ENCODE results near the gene DMD. TPM values are rescaled to one million over a fixed set of nuclear protein-coding genes. Genes with fewer than 3 reads are reported as not detected.

Gene DMD
- total and polyA plus RNA-seq, 2 of the 8 experiments (the other 6 are each of a cell fraction or from before 2014, with no cell fraction given) = 4.8 to 7.4 TPM

DNA sequence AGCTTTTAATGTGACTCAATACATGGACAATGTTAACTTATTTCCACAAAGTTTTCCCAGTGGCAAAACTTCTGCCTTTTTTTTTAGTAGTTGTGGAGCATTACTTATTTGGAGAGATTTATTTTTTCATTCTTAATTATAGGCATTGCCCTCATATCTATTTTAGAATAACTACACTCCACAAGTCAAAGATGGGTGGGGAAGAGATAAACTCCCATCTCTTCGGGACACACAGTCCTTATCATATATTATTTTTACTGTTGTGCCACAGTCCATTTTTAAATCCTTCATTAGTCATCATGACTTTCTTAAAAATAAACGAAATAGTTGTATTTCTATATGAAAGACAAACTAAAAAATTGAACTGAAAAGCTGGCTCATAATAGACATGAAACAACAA lies 1.2 kb downstream of the DMD start:
- H3K23ac ChIP-seq (ENCODE audit: insufficient read length) = no peak overlapping the region
- no peak overlapping the region for H3K9ac ChIP-seq (replicated peaks in 1 of 4; ENCODE audit: extremely low read depth in 1 of 4, low read depth in 3 of 4, low read length in 3 of 4)
- CTCF ChIA-PET (ENCODE audit: partially characterized antibody) = no interaction called here
- no peak overlapping the region for H3K4ac ChIP-seq (replicated peaks; ENCODE audit: insufficient read length, low read depth, low read length)
- no peaks in the 10 kb centered on the region for H4K20me1 ChIP-seq (replicated peaks in 1 of 2; ENCODE audit: control insufficient read depth in 1 of 2, insufficient read depth in 2 of 2, low read length in 2 of 2)
- H2BK120ac ChIP-seq (replicated peaks; ENCODE audit: low read depth, low read length) = no peak overlapping the region
- no peak for FAIRE-seq
- no peaks in the 10 kb centered on the region for H3K4me1 ChIP-seq (replicated peaks in 1 of 4; ENCODE audit: control insufficient read depth in 3 of 4, insufficient read depth in 4 of 4, low read length in 3 of 4)
- H3K4me2 ChIP-seq (ENCODE audit: insufficient read depth in 1 of 2, low read depth in 2 of 2, low read length in 2 of 2) = no peak overlapping the region
- H2BK15ac ChIP-seq (ENCODE audit: low read length) = no peak overlapping the region
- no peak overlapping the region for H2BK12ac ChIP-seq (ENCODE audit: low read depth, low read length)
- H2AK5ac ChIP-seq (ENCODE audit: low read depth, low read length) = no peak overlapping the region
- H4K8ac ChIP-seq (ENCODE audit: extremely low read depth, insufficient read depth, low read length) = no peak overlapping the region
- DNase-seq (ENCODE audit: low read depth in 1 of 2, low spot score in 2 of 2) = no peak
- no peaks in the 10 kb centered on the region for H3K79me1 ChIP-seq (ENCODE audit: low read depth, low read length)
- no peak overlapping the region for H3K56ac ChIP-seq (replicated peaks; ENCODE audit: insufficient read length, low read depth, low read length)
- H2AFZ ChIP-seq (ENCODE audit: low read length) = no peak overlapping the region
- no peak overlapping the region for H4K5ac ChIP-seq (ENCODE audit: insufficient read length, low read depth, low read length)
- H2BK20ac ChIP-seq (ENCODE audit: low read length) = no peak overlapping the region
- WGBS, 2 experiments (ENCODE audit: extremely low coverage in 1 of 2, insufficient coverage in 1 of 2, insufficient read length in 1 of 2, insufficient replicate concordance in 2 of 2, low coverage in 1 of 2, low lambda C conversion rate in 2 of 2, missing lambda C conversion rate in 1 of 2) = 67% methylated on average over 2 of the region's 2 CpGs; no CpG with 5 or more reads in 1 of the 2 experiments
- POLR2A ChIA-PET (ENCODE audit: partially characterized antibody) = no interaction called here
- H3K9me3 ChIP-seq (ENCODE audit: insufficient read depth in 2 of 2, low read depth in 1 of 2, low read length in 1 of 2) = no peaks in the 10 kb centered on the region
- no peak overlapping the region for H3K4me3 ChIP-seq (ENCODE audit: extremely low read depth in 1 of 4, insufficient read depth in 2 of 4, low read depth in 3 of 4, low read length in 4 of 4)
- no peak overlapping the region for H3K18ac ChIP-seq (ENCODE audit: extremely low read depth, low read length)
- H3K14ac ChIP-seq (ENCODE audit: insufficient read length) = no peak overlapping the region
- H2BK5ac ChIP-seq (ENCODE audit: low read depth, low read length) = no peak overlapping the region
- H3K36me3 ChIP-seq (ENCODE audit: control insufficient read depth in 2 of 4, insufficient read depth in 4 of 4, low read length in 3 of 4) = no peaks in the 10 kb centered on the region
- H3K27ac ChIP-seq (ENCODE audit: low read depth, low read length) = no peak overlapping the region
- H3K79me2 ChIP-seq (ENCODE audit: control insufficient read depth in 1 of 2, insufficient read depth in 2 of 2, low read length in 2 of 2) = no peaks in the 10 kb centered on the region
- no peak for TF ChIP-seq EZH2 (IDR thresholded peaks at IDR 0.05; ENCODE audit: low read depth, low read length, severe bottlenecking)
- no peak for TF ChIP-seq RBBP5 (IDR thresholded peaks at IDR 0.05; ENCODE audit: borderline replicate concordance, low read depth, low read length)
- TF ChIP-seq, protein P1, sequence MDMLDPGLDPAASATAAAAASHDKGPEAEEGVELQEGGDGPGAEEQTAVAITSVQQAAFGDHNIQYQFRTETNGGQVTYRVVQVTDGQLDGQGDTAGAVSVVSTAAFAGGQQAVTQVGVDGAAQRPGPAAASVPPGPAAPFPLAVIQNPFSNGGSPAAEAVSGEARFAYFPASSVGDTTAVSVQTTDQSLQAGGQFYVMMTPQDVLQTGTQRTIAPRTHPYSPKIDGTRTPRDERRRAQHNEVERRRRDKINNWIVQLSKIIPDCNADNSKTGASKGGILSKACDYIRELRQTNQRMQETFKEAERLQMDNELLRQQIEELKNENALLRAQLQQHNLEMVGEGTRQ (IDR thresholded peaks at IDR 0.05; ENCODE audit: low read length) = no peak
- TF ChIP-seq, protein P2, sequence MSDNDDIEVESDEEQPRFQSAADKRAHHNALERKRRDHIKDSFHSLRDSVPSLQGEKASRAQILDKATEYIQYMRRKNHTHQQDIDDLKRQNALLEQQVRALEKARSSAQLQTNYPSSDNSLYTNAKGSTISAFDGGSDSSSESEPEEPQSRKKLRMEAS (IDR thresholded peaks at IDR 0.05) = no peak
- TF ChIP-seq POLR2A (IDR thresholded peaks at IDR 0.05; ENCODE audit: control extremely low read depth in 1 of 2, low read depth in 2 of 2, low read length in 2 of 2) = no peak
- TF ChIP-seq, protein P3, sequence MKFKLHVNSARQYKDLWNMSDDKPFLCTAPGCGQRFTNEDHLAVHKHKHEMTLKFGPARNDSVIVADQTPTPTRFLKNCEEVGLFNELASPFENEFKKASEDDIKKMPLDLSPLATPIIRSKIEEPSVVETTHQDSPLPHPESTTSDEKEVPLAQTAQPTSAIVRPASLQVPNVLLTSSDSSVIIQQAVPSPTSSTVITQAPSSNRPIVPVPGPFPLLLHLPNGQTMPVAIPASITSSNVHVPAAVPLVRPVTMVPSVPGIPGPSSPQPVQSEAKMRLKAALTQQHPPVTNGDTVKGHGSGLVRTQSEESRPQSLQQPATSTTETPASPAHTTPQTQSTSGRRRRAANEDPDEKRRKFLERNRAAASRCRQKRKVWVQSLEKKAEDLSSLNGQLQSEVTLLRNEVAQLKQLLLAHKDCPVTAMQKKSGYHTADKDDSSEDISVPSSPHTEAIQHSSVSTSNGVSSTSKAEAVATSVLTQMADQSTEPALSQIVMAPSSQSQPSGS (IDR thresholded peaks at IDR 0.05; ENCODE audit: low read length) = no peak
- TF ChIP-seq, protein P4, sequence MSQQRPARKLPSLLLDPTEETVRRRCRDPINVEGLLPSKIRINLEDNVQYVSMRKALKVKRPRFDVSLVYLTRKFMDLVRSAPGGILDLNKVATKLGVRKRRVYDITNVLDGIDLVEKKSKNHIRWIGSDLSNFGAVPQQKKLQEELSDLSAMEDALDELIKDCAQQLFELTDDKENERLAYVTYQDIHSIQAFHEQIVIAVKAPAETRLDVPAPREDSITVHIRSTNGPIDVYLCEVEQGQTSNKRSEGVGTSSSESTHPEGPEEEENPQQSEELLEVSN (IDR thresholded peaks at IDR 0.05) = no peak
- no peak overlapping the region for H4K91ac ChIP-seq (replicated peaks; ENCODE audit: insufficient read length, low read length)
- H3K27me3 ChIP-seq (replicated peaks in 1 of 4; ENCODE audit: control insufficient read depth in 3 of 4, extremely low read depth in 1 of 4, insufficient read depth in 3 of 4, low read length in 3 of 4) = no peaks in the 10 kb centered on the region
- H3K23me2 ChIP-seq (ENCODE audit: low read depth, low read length) = no peaks in the 10 kb centered on the region

Data from H1 (cell line).